HAP-1 (cell line): ENCODE data around the gene MAGI2.
A peak's percentile ranks its signal among the peaks of the same experiment; 100 is the strongest.
"Not testable (repeated sequence)": the region's sequence is repeated elsewhere in the genome, so short reads cannot be mapped to it uniquely, and the experiment has no call there.

Source experiments
- DNase-seq, 2 experiments: peaks; one replicate each; pipeline ENCODE4 v3.0.0-alpha.2; 2016 to 2020; ENCODE audit warnings: low spot score in 2 of 2
- H3K27me3 ChIP-seq: fragments of 250-450 bp; sonication (Bioruptor Pico); 2 replicates; pipeline ENCODE4 v1.5.1; 2020; ENCODE audit warnings: low read depth, mild to moderate bottlenecking, moderate library complexity
- H3K36me3 ChIP-seq: fragments of 250-450 bp; sonication (Bioruptor Pico); replicated peaks from 2 replicates; pipeline ENCODE4 v1.5.1; 2020; ENCODE audit warnings: mild to moderate bottlenecking
- H3K4me1 ChIP-seq: fragments of 250-450 bp; sonication (Bioruptor Pico); 2 replicates; pipeline ENCODE4 v1.5.1; 2020; ENCODE audit warnings: mild to moderate bottlenecking
- H3K4me3 ChIP-seq: fragments of 250-450 bp; sonication (Bioruptor Pico); 2 replicates; pipeline ENCODE4 v1.5.1; 2020; ENCODE audit warnings: mild to moderate bottlenecking, moderate library complexity
- H3K9me3 ChIP-seq: fragments of 250-450 bp; sonication (Bioruptor Pico); 2 replicates; pipeline ENCODE4 v1.5.1; 2020; ENCODE audit warnings: mild to moderate bottlenecking, moderate library complexity
- in situ Hi-C: fragments of 300-500 bp; cut with MboI; formaldehyde crosslinking; loops from 3 replicates; pipeline ENCODE4 v1.14.3; 2020; ENCODE audit warnings: low sequenced_read_pairs, inconsistent platforms, mixed read lengths

Gene MAGI2

DNA sequence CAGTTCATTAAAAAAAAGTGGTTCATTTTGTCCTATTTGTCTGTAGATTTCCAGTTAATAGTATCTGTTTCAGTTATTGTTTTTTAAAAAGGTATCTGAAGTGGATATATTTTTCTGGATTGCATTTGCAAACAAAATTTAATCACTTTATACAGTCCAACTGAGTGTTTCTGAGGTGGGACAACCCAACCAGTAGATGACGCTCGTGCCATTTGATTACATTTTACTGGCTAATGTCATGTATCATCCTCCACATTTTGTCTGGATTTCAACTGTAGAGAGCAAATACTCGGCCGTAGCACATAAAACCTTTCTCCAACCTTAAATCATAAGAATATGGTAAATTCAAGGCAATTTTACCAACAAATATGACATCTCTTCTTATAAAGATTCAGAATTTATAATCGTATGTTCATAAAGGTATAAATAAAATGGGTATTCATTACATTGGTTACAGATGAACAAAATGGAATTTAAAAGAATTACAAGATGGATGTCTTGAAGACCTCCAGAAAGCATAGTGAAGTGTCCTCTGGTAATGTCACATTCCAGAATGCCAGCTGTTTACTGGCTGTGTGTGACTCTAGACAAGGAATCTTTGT lies 865.9 kb downstream of the MAGI2 start:
- no peaks in the 10 kb centered on the region for H3K4me1 ChIP-seq
- no peaks in the 10 kb centered on the region for H3K27me3 ChIP-seq
- no peaks in the 10 kb centered on the region for H3K36me3 ChIP-seq
- DNase-seq = peak; percentile 58 to 65
- in situ Hi-C loops = loop anchor here (25.0 kb wide), 2 partner anchors 350 to 600 kb away; no protein-coding TSS in a partner anchor
- no peaks in the 10 kb centered on the region for H3K9me3 ChIP-seq
- no peak overlapping the region for H3K4me3 ChIP-seq

DNA sequence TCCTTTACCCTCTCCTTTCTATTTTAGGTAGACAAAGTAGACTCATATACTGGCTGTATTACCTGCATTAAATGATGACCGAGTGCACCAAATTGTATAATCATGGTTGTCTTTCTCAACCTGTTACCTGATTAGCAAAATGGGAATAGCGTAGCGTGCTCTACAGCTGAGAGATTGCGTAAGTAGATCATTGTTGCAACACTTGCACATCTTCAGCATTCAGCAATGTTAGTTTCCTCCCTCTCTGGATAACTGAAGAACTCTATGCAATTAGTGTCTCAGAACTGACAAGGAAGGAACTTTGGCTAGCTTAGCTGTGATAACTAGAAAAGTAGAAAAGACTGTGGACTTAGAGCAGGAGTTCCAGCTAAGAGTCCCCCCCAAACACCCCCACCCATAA lies 867.5 kb downstream of the MAGI2 start:
- no peak for DNase-seq
- in situ Hi-C loops = loop anchor here (25.0 kb wide), 2 partner anchors 351 to 601 kb away; no protein-coding TSS in a partner anchor
- Histone ChIP-seq H3K4me1 (no peaks in the 10 kb centered on the region), H3K36me3 (no peaks in the 10 kb centered on the region), H3K27me3 (no peaks in the 10 kb centered on the region), H3K4me3 (no peak overlapping the region), H3K9me3 (no peaks in the 10 kb centered on the region)

DNA sequence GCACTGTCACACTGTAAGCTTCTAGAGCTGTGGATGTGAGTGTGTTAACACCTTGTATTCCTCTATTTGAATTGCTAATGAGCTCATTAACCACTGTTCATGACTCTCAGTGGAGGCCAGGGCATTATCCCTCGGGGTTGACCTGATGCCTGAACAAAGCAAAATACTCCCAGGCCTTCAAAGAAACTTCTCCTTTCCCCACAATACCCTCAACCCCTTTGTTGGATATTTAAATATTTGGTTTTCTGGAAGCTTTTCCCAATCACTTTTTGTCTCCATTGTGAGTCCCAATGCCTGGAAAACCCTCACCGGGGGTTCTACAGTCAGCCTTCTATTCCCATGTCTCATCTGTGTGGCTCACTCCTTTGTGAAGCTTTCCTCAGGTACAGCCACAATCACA lies 874.8 kb downstream of the MAGI2 start:
- peak; percentile 53 for DNase-seq
- Histone ChIP-seq H3K36me3 (no peaks in the 10 kb centered on the region), H3K9me3 (no peaks in the 10 kb centered on the region), H3K27me3 (no peaks in the 10 kb centered on the region), H3K4me1 (peaks cover 4% of the 10 kb centered on the region; the same call in 1 of the 2 replicates), H3K4me3 (no peak overlapping the region)
- in situ Hi-C loops = loop anchor here (25.0 kb wide), 2 partner anchors 359 to 609 kb away; no protein-coding TSS in a partner anchor

DNA sequence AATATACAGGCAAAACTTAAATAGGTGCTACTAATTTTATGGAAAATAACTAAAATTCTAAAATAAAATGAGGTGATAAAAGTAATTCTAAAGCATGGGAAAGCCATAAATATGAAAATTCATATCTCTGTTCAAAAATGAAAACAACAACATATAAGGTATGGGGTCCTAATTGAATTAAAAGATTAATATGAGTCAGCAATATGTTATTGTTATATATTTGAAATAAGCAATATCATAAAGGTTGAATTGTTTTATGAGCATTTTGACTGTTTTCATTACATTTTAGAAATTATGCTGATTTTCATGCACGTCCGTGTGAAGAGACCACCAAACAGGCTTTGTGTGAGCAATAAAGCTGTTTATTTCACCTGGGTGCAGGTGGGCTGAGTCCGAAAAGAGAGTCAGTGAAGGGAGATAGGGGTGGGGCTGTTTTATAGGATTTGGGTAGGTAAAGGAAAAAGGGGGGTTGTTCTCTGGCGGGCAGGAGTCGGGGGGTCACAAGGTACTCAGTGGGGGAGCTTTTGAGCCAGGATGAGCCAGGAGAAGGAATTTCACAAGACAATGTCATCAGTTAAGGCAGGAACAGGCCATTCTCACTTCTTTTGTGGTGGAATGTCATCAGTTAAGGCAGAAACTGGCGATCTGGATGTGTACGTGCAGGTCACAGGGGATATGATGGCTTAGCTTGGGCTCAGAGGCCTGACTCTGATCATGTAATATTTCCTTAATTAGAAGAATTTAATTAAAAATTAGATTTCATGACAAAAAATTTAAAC lies 876.1 kb downstream of the MAGI2 start:
- H3K27me3 ChIP-seq, H3K4me3 ChIP-seq, H3K4me1 ChIP-seq, H3K9me3 ChIP-seq, H3K36me3 ChIP-seq, DNase-seq: not testable (repeated sequence)
- in situ Hi-C loops = loop anchor here (25.0 kb wide), 2 partner anchors 360 to 610 kb away; no protein-coding TSS in a partner anchor

DNA sequence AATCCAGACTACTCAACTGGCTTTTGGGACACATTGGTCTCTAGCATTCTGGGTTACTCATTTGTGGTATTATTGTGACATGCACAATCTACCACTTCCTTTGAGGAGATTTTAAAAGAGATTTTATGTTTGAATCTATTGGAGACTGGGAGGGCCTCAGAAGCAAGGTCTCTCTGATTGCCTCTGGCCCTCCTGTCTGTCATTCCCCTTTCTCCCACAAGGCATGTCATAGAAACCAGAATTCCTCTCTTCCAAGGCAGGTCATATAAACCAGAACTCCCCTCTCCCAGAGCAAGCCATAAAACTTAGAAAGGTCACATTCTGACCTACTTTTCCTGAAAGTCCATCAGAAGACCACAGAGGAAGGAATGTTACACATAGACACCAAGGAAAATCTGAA lies 877.2 kb downstream of the MAGI2 start:
- H3K4me1 ChIP-seq = peaks cover 4% of the 10 kb centered on the region; the same call in 1 of the 2 replicates
- in situ Hi-C loops = loop anchor here (25.0 kb wide), 2 partner anchors 361 to 611 kb away; no protein-coding TSS in a partner anchor

DNA sequence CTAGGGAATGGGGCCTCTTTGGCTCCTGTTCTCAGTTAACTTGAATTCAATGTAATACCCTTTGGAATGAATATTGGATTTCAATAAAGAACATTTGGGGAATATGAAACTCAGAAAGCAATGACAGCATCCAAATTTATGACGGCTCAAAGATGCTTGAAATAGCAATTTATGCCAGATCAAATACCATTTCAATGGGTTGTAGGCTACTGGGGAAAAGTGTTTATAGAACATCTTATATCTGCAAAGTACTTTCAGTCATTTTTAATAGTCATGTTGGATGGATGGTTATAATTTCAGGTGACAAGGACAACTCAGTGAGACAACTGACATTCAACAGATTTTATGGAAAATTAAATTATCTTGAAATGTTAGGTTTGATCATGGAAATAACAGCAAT lies 882.2 kb downstream of the MAGI2 start:
- Histone ChIP-seq H3K27me3 (no peaks in the 10 kb centered on the region), H3K9me3 (no peaks in the 10 kb centered on the region), H3K4me3 (no peak overlapping the region), H3K36me3 (no peaks in the 10 kb centered on the region), H3K4me1 (0 out of 2 replicates have a peak, but pooled peaks cover 3% of the 10 kb centered on the region)
- DNase-seq = no peak
- in situ Hi-C loops = no loop called here

More for the DNA sequence above, 877.2 kb downstream of the MAGI2 start:
- no peaks in the 10 kb centered on the region for H3K36me3 ChIP-seq
- H3K9me3 ChIP-seq = no peaks in the 10 kb centered on the region
- H3K27me3 ChIP-seq = no peaks in the 10 kb centered on the region
- DNase-seq = no peak
- no peak overlapping the region for H3K4me3 ChIP-seq

DNA sequence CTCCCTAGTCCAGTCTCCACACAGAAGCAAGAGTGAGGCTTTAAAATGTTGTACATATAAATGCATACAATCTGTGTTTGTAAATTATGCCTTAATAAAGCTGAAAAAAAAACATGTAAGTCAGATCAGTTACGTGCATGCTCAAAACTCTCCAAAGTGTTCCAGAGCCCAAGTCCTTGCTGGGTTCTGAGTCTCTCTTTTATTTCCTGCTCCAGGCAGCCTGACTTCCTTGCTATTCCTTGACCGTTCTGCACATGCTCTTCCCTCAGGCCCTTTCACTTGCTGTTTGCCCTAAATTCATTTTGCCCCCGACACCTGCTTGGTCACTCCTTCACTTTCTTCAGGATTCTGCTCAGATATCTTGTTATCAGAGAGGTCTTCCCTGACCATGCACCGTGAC lies 884.8 kb downstream of the MAGI2 start:
- DNase-seq = no peak
- Histone ChIP-seq H3K4me3 (no peak overlapping the region), H3K9me3 (no peaks in the 10 kb centered on the region), H3K36me3 (no peaks in the 10 kb centered on the region), H3K27me3 (no peaks in the 10 kb centered on the region), H3K4me1 (0 out of 2 replicates have a peak, but pooled peaks cover 3% of the 10 kb centered on the region)
- in situ Hi-C loops = no loop called here

DNA sequence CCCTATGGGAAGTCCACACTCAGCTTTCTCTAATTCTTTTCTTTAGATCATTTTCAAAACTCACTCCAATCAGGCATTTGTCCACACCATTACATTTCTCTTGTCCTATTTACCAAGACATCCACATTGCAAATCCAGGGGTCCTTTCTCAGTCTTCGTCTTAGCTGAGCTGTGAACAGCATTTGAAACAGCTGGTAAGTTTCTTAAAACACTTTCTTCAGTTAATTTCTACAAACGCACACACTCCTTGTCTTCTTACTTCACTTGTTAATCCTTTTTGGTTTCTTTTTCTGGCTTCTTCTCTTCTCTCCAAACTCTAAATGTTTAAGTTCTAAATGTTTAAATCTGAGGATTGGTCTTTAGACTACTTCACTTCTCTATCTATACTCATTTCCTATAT lies 885.6 kb downstream of the MAGI2 start:
- Histone ChIP-seq H3K4me3 (no peak overlapping the region), H3K27me3 (no peaks in the 10 kb centered on the region), H3K4me1 (0 out of 2 replicates have a peak, but pooled peaks cover 3% of the 10 kb centered on the region), H3K9me3 (no peaks in the 10 kb centered on the region), H3K36me3 (no peaks in the 10 kb centered on the region)
- DNase-seq = no peak
- in situ Hi-C loops = no loop called here

DNA sequence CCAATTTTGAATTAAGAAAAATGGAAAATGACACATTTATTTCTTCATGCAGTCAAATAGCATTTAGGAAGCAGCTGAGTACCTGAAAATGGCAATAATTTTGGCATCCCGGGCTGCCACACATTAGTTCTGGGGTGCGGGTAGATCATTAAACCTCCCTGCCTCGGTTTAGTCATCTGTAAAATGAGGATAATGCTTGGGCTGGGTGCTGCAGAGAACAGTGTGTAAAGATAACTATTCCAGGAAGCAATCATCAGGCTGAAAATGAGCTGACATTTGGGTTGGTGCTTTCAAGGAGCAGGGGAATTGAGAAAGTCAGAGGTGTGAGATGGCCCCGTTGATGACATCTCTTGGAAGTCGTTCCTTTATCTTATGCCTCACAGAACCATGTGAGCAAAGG lies 887.7 kb downstream of the MAGI2 start:
- Histone ChIP-seq H3K27me3 (no peaks in the 10 kb centered on the region), H3K4me1 (0 out of 2 replicates have a peak, but pooled peaks cover 2% of the 10 kb centered on the region), H3K9me3 (no peaks in the 10 kb centered on the region), H3K4me3 (no peak overlapping the region), H3K36me3 (no peaks in the 10 kb centered on the region)
- in situ Hi-C loops = no loop called here
- DNase-seq = no peak

DNA sequence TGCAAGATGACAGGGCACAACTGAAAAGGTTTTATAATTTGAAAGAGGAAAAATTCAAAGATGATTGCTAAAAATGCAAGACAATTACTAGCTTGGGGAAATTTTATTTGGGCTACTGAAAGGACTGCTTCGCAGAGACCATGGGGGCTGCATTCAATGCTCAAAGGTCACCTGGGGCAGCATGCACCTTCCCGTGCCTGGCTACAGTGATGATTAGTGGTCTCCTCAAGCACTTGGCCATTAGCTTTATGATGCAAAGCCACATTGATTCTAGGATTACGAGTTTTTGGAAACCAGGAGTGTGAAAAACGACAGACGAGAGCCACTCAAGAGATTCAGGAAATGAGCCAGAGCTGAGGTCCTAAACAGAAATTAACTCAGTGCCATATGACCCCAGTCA lies 890.3 kb downstream of the MAGI2 start:
- peaks cover 4% of the 10 kb centered on the region for H3K4me1 ChIP-seq
- no peaks in the 10 kb centered on the region for H3K36me3 ChIP-seq
- H3K27me3 ChIP-seq = no peaks in the 10 kb centered on the region
- in situ Hi-C loops = no loop called here
- DNase-seq = peak in 1 of 2 experiments; percentile 8
- no peak overlapping the region for H3K4me3 ChIP-seq
- no peaks in the 10 kb centered on the region for H3K9me3 ChIP-seq

DNA sequence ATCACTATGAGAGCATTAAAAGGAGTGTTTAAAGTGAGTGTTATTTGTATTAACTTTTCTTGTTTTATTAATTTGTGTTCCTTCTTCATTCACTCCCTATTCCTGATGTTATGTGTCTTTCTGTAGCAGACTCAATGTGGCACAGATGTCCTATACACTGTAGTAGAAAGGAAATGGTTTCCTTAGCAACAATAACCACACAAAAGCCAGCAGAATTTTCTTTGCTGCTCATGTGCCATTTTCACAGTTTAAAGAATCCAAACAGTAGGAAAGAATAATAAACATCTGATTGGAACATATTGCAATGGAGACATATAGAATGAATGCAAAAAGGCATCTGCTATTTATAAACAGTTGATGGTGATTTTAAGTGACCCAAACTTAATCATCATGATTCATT lies 891.3 kb downstream of the MAGI2 start:
- Histone ChIP-seq H3K4me3 (no peak overlapping the region), H3K4me1 (peaks cover 6% of the 10 kb centered on the region), H3K9me3 (no peaks in the 10 kb centered on the region), H3K27me3 (no peaks in the 10 kb centered on the region), H3K36me3 (no peaks in the 10 kb centered on the region)
- no peak for DNase-seq
- in situ Hi-C loops = no loop called here

DNA sequence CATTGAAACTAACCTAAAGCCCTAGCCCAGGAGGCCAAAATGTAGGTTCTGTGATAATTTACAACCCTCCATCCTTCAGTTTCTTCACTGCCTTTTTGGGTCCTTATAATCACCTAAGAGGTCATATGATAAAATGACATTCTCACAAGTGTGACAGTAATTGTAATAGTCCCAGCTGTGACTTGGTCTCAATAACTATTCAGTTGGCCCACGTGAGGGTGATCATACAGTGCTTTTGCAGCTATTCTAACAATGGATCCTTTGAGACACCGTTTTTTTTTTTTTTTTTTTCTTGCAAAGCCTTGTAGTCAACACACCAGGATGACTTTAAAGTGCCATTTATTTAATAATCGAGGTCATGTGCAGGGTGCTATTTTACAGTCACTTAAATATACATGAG lies 894.9 kb downstream of the MAGI2 start:
- H3K27me3 ChIP-seq = no peaks in the 10 kb centered on the region
- H3K4me3 ChIP-seq = no peak overlapping the region
- no peaks in the 10 kb centered on the region for H3K9me3 ChIP-seq
- DNase-seq = peak in 1 of 2 experiments; percentile 9
- peaks cover 6% of the 10 kb centered on the region for H3K4me1 ChIP-seq
- in situ Hi-C loops = no loop called here
- H3K36me3 ChIP-seq = no peaks in the 10 kb centered on the region

DNA sequence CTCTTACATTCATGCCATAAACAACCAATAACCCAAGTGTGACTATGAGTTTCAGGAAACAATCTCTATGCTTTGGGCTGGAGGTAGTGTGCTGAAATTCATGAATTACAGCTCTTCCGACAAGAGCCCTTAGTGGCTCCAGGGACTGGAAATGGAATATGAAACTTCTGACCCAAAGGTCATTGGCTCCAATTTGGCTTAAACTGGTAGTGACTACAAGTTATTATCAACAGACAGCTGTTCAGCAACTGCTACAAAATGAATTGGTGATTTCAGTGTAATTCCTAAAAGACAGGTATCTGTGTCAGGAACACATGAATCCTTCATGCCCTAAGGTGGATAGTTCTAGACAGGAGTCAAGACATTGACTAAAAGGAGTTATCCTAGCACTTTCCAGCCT lies 909.5 kb downstream of the MAGI2 start:
- no peak overlapping the region for H3K4me3 ChIP-seq
- in situ Hi-C loops = no loop called here
- no peaks in the 10 kb centered on the region for H3K4me1 ChIP-seq
- no peak for DNase-seq
- no peaks in the 10 kb centered on the region for H3K36me3 ChIP-seq
- no peaks in the 10 kb centered on the region for H3K9me3 ChIP-seq
- H3K27me3 ChIP-seq = no peaks in the 10 kb centered on the region

DNA sequence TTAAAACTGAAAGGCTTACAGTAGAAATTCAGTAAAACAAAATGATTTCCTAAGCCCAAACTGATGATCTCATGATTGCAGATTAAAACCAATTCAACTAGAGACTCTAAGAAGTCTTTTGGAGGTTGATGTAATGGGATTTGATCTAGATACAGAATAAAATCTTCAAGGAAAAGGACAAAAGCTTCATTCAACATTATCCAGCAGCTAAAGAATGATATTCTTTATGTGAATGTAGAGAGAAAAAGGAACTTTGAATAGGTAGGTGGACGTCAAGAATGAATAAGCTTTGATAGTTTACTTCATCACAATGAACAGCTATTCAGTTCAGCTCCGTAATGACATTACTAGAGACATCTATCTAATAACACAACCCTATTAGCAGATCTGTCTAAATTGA lies 910.5 kb downstream of the MAGI2 start:
- DNase-seq = no peak
- Histone ChIP-seq H3K4me3 (no peak overlapping the region), H3K9me3 (no peaks in the 10 kb centered on the region; the same call in 1 of the 2 replicates), H3K36me3 (no peaks in the 10 kb centered on the region), H3K4me1 (no peaks in the 10 kb centered on the region), H3K27me3 (no peaks in the 10 kb centered on the region)
- in situ Hi-C loops = no loop called here
